ENCODE measurements around the gene SHOC2.

The SHOC2 gene

DNA sequence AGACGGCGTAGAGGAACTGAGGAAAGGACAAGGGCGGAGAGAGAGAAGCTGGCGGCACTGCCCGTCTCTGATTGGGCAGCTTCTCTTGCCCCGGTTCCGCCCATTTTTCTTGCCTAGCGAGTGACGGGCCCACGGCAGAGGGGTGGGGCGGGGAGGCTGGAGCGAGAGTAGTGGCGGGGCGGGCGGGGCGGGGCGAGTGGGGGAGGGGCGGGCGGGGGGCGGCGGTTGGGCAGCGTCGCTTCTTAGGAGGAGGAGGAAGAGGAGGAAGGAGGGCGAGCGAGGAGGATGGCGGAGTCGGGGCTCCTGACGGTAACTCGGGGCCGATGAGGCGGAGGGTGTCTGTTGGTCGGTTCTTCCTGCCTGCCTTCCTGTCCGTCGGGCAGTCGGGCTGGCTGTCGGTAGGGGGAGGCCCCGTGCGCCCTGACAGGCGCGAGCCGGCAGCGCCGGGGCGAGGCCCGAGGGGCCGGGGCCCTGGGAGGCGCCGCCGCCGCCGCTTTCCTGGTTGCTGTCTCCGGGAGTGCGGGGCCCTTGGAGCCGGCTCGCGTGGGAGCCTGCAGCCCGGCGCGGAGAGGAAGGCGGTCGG is at the start of gene SHOC2:
Gene SHOC2, plus strand, starts transcription at position 256 of the 583 bp plus-strand sequence. CDS start 44,755 bp downstream, outside the sequence.
- peaks cover 39% of the 10 kb centered on the region for H3K4me1 ChIP-seq (ENCODE audit: insufficient read depth, low read length)
- H3K27me3 ChIP-seq (ENCODE audit: insufficient read depth, low read length) = no peaks in the 10 kb centered on the region
- peak within 1 kb of the TSS; percentile 82 for H2AFZ ChIP-seq (ENCODE audit: low read depth, low read length)
- peak within 1 kb of the TSS; percentile 84 for H3K4me3 ChIP-seq (ENCODE audit: low read length)
- H3K9me3 ChIP-seq (ENCODE audit: low read length) = no peaks in the 10 kb centered on the region
- peaks cover 2% of the 10 kb centered on the region for H3K36me3 ChIP-seq (ENCODE audit: insufficient read depth, low read length)

DNA sequence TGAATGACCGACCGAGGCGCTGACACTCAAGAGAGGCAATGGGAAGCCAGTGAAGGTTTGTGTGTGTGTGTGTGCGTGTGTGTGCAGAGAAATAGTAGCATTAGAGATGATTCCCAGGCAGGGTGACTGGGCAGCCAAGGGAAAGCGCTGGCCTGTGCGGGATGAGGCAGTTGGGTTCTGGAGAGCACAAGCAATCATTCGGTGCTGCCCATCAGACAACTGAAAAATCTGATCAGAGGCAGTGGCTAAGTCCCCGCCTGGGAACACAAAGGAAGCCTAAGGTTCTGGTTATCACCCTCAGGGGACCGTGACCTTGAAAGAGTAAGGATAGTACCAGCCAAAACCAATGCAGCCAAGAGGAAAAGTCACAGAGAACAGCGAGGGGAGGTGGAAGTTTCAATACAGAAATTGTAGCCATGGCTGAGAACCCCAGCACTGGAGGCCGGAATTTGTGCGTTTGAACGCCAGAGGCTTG is 48.5 kb upstream of the SHOC2 start:
- H3K36me3 ChIP-seq (ENCODE audit: insufficient read depth, low read length) = peaks cover under 1% of the 10 kb centered on the region
- peak overlapping the region; percentile 41 for H3K4me3 ChIP-seq (ENCODE audit: low read length)
- no peak overlapping the region for H2AFZ ChIP-seq (ENCODE audit: low read depth, low read length)
- peaks cover 28% of the 10 kb centered on the region for H3K4me1 ChIP-seq (ENCODE audit: insufficient read depth, low read length)
- H3K27me3 ChIP-seq (ENCODE audit: insufficient read depth, low read length) = no peaks in the 10 kb centered on the region
- no peaks in the 10 kb centered on the region for H3K9me3 ChIP-seq (ENCODE audit: low read length)

DNA sequence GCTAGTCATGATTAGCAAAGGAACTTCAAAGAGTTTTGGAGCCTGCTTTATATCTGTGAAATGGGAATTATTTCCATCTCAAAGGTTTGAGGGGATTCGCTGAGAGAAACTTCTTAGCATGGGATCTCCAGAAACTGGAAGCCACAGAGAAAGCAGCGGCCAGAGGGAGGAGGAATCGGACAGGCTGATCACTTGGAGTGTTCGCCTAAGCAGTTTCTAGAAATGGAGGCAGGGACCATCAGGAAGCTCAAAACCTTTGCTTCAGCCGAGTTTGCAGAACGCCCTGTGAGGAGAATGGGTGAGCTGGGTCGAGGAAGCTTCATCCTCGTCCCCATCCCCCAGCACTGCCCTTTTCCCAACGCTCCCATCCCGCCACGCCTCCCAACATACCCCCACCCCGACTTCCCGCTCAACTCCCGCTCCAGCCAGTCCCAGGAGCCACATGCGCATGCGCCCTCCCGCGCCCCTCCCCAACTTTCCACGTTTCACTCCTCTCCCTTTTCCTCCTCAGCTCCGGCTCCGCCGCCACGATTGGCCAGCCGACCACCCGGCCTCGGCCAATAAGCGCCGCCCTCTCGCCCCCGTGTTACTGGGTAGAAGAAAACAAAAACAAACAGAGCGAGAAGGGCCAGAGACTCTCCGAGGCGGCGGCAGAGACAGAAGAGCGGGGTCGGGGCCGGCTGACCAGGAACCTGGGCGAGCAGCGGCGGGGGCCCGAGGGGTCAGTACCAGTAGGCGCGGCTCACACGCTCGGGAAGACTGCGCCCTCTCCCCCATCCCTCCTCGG is 47.9 kb upstream of the SHOC2 start, which contains the start of gene PDCD4:
Gene PDCD4, plus strand, starts transcription at position 631 of the 787 bp plus-strand sequence. CDS start 4,100 bp downstream, outside the sequence.
- Histone ChIP-seq H2AFZ (ENCODE audit: low read depth, low read length) (peak within 1 kb of the TSS; percentile 29), H3K4me3 (ENCODE audit: low read length) (peak within 1 kb of the TSS; percentile 99), H3K27me3 (ENCODE audit: insufficient read depth, low read length) (no peaks in the 10 kb centered on the region), H3K4me1 (ENCODE audit: insufficient read depth, low read length) (peaks cover 28% of the 10 kb centered on the region), H3K9me3 (ENCODE audit: low read length) (no peaks in the 10 kb centered on the region), H3K36me3 (ENCODE audit: insufficient read depth, low read length) (peaks cover 7% of the 10 kb centered on the region)

DNA sequence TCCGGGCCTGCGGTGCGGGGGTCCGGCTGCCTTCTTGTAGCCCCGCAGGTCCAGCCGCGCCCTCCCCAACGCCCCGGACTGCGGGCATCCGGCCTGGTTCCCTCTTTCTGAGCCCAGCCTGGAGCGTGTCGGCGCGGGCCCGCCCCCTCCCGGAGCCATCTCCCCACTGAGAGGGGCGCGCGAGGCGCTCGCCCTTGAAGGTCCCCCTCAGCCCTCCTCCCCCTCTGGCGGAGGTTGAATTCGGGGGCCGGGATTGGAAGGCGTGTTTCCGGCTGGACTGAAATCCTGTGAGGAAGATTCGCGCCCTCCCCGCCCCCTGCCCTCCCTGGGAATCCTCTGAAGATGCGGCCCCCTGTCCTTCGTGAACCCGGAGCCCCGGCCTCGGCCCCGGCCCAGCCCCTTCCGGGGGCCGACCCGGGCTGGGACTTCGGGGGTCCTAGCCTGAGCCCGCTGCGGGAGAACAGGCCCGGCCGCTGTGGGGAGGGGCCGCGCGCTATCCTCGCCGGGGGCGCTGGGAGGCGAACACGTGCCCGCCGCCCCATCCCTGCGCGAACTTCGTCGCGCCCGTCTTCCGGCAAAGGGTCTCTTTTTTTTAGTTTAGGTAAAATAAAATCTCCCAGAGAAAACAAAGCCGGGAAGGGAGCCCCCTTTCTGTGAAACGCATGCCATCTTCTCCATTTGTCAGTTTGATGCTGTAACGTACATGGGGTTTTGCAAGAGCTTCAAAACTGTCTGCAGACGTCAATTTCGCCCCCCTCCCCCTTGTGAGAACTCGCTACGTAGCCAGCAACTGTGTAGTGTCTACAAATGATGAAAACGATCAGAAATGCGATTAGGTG is 47.0 kb upstream of the SHOC2 start:
- Histone ChIP-seq H3K36me3 (ENCODE audit: insufficient read depth, low read length) (peaks cover 7% of the 10 kb centered on the region), H3K4me1 (ENCODE audit: insufficient read depth, low read length) (peaks cover 28% of the 10 kb centered on the region), H2AFZ (ENCODE audit: low read depth, low read length) (peak overlapping the region; percentile 29), H3K4me3 (ENCODE audit: low read length) (peak overlapping the region; percentile 99), H3K9me3 (ENCODE audit: low read length) (no peaks in the 10 kb centered on the region), H3K27me3 (ENCODE audit: insufficient read depth, low read length) (no peaks in the 10 kb centered on the region)

DNA sequence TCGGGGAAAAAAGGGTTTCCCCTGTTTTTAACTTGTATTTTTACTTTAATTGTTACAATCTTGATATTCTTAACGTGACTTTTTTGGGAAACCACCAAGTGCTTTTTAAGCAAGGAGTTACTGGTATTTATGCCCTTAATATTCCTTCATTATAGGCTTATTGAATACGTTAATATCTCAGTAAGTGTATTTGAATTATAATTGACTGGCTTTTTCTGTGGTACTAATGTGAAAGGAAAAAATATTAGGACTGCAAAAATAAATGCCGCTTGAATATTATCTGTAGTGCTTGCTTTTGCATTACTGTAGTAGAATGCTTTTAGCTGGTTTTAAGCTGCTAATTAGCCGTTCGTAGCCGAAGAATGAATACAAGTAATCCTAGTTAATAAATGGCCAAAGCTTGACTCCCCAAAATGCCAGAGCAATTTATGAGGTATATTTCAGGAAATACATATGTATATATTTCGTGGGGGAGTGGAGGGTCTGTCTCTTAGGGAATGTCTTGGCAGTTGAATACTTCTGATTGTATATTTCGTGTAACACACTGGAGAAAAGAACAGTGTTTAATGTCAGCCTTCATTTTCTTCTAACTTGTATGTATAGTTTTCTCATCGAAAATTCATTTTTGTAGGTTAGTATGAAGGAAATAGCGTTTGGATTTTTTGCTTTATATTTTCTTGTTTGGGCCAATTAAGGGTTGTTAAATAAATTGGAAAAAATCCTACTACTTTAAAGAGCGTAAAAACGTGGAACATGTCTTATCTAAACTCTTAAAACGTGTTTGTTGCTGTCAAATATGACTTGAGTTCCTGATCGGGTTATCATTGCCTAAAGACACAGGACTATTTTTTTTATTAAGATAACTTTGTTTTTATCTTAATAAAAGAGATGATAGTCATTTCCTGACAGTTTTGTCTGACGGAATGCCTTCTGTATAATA is 46.1 kb upstream of the SHOC2 start:
- Histone ChIP-seq H3K9me3 (ENCODE audit: low read length) (no peaks in the 10 kb centered on the region), H3K27me3 (ENCODE audit: insufficient read depth, low read length) (no peaks in the 10 kb centered on the region), H2AFZ (ENCODE audit: low read depth, low read length) (no peak overlapping the region), H3K4me1 (ENCODE audit: insufficient read depth, low read length) (peaks cover 28% of the 10 kb centered on the region), H3K4me3 (ENCODE audit: low read length) (peak overlapping the region; percentile 99), H3K36me3 (ENCODE audit: insufficient read depth, low read length) (peaks cover 16% of the 10 kb centered on the region)

DNA sequence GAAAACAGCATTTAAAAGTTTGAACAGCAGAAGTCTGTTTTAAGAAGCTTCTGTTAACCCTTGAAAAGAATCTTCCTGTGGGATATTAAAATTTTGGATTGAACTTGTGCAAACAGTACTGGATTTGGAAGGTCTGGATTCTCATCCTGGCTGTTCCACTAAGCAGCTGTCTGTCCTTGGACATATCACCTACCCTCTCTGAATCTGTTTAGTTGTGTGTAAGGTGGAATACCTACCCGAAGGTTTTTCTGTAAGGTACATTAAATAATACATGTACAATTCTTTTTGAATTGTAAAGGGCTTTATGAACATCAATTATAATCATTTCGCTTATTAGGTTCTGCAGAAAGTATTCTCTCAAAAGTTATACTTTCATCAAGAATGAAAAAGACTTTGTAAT is 45.5 kb upstream of the SHOC2 start:
- Histone ChIP-seq H3K4me3 (ENCODE audit: low read length) (peak overlapping the region; percentile 99), H3K27me3 (ENCODE audit: insufficient read depth, low read length) (no peaks in the 10 kb centered on the region), H3K36me3 (ENCODE audit: insufficient read depth, low read length) (peaks cover 23% of the 10 kb centered on the region), H3K9me3 (ENCODE audit: low read length) (no peaks in the 10 kb centered on the region), H2AFZ (ENCODE audit: low read depth, low read length) (no peak overlapping the region), H3K4me1 (ENCODE audit: insufficient read depth, low read length) (peaks cover 28% of the 10 kb centered on the region)

DNA sequence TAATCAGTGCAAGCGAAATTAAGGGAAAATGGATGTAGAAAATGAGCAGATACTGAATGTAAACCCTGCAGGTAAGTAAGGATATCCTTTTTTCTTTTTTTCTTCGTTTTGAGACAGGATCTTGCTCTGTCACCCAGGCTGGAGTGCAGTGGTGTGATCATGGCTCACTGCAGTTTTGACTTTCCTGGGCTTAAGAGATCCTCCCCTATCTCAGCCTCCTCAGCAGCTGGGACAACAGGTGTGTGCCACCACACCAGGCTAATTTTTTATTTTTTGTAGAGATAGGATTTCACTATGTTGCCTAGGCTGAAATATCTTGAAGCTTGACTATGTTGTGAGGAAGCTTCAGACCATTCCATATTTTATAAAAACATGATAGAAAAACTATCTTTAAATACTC is 43.4 kb upstream of the SHOC2 start:
- no peak overlapping the region for H3K4me3 ChIP-seq (ENCODE audit: low read length)
- H3K9me3 ChIP-seq (ENCODE audit: low read length) = no peaks in the 10 kb centered on the region
- no peak overlapping the region for H2AFZ ChIP-seq (ENCODE audit: low read depth, low read length)
- H3K36me3 ChIP-seq (ENCODE audit: insufficient read depth, low read length) = peaks cover 35% of the 10 kb centered on the region
- no peaks in the 10 kb centered on the region for H3K27me3 ChIP-seq (ENCODE audit: insufficient read depth, low read length)
- H3K4me1 ChIP-seq (ENCODE audit: insufficient read depth, low read length) = peaks cover 22% of the 10 kb centered on the region

DNA sequence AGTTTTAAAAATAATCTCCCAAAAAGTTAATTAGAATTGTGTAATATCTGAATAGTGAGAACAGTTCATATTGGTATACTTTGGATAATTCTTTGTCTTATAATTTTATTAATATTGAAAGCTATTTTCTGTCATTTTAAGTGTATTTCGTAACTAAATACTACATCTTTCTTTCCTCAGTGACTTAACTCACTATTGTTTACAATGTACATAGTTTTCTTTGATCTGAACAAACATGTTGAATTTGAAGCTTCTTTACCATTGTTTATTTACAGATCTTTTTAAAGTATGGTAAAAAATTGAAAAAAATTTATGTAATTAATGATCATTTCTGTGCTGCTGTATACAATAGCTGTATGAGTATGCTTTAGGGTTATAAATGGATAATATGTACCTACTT is 42.6 kb upstream of the SHOC2 start:
- Histone ChIP-seq H3K27me3 (ENCODE audit: insufficient read depth, low read length) (no peaks in the 10 kb centered on the region), H3K36me3 (ENCODE audit: insufficient read depth, low read length) (peaks cover 42% of the 10 kb centered on the region), H2AFZ (ENCODE audit: low read depth, low read length) (no peak overlapping the region), H3K9me3 (ENCODE audit: low read length) (no peaks in the 10 kb centered on the region), H3K4me3 (ENCODE audit: low read length) (no peak overlapping the region), H3K4me1 (ENCODE audit: insufficient read depth, low read length) (peaks cover 18% of the 10 kb centered on the region)

DNA sequence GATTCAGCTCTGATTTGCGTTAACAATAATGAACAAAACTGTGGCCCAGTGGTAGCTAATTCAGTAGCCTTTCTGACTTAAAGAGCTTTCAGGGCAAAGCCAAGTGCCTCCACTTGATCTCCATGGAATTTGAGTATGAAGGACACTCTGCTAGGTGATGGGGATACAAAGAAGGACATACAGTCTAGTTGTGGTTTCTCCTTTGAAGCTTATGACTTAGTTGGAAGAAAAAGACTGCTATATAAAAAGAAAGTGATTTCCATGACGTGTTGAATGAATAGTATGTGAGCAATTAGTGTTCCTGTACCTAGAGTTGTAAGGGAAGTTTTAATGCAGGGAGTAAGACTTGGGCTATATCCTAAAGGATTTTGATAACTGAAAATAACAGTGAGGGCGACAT is 39.4 kb upstream of the SHOC2 start:
- no peak overlapping the region for H2AFZ ChIP-seq (ENCODE audit: low read depth, low read length)
- no peak overlapping the region for H3K4me3 ChIP-seq (ENCODE audit: low read length)
- peaks cover 6% of the 10 kb centered on the region for H3K4me1 ChIP-seq (ENCODE audit: insufficient read depth, low read length)
- H3K9me3 ChIP-seq (ENCODE audit: low read length) = no peaks in the 10 kb centered on the region
- H3K36me3 ChIP-seq (ENCODE audit: insufficient read depth, low read length) = peaks cover 70% of the 10 kb centered on the region
- H3K27me3 ChIP-seq (ENCODE audit: insufficient read depth, low read length) = no peaks in the 10 kb centered on the region

DNA sequence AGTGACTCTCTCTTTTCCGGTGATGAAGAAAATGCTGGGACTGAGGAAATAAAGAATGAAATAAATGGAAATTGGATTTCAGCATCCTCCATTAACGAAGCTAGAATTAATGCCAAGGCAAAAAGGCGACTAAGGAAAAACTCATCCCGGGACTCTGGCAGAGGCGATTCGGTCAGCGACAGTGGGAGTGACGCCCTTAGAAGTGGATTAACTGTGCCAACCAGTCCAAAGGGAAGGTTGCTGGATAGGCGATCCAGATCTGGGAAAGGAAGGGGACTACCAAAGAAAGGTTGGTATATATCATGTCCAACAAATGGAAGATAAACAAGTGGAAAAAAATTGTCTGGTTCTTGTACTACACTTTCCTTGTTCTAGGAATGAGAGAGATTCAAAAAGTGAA is 38.2 kb upstream of the SHOC2 start:
- Histone ChIP-seq H3K36me3 (ENCODE audit: insufficient read depth, low read length) (peaks cover 69% of the 10 kb centered on the region), H3K9me3 (ENCODE audit: low read length) (no peaks in the 10 kb centered on the region), H3K4me3 (ENCODE audit: low read length) (no peak overlapping the region), H2AFZ (ENCODE audit: low read depth, low read length) (no peak overlapping the region), H3K27me3 (ENCODE audit: insufficient read depth, low read length) (no peaks in the 10 kb centered on the region), H3K4me1 (ENCODE audit: insufficient read depth, low read length) (no peaks in the 10 kb centered on the region)

DNA sequence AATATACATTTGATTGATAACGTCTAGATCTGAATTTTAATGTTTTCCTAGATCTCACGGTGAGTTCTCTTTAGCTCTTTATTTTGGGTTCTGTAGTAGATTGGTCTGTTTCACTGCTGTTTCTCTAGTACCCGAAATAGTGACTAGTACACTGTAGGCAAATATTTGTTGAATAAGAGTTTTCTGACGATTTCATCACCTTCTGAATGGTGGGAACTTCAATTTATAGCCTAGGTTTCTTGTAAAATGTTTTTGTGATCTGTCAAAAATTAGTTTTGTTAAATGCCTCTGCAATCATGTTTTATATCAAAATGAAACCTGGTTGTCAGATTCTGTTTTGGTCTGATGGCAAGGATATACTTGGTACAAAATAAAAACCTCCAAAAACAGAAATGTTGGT is 37.5 kb upstream of the SHOC2 start:
- H3K9me3 ChIP-seq (ENCODE audit: low read length) = no peaks in the 10 kb centered on the region
- H3K36me3 ChIP-seq (ENCODE audit: insufficient read depth, low read length) = peaks cover 70% of the 10 kb centered on the region
- H2AFZ ChIP-seq (ENCODE audit: low read depth, low read length) = no peak overlapping the region
- no peak overlapping the region for H3K4me3 ChIP-seq (ENCODE audit: low read length)
- H3K27me3 ChIP-seq (ENCODE audit: insufficient read depth, low read length) = no peaks in the 10 kb centered on the region
- H3K4me1 ChIP-seq (ENCODE audit: insufficient read depth, low read length) = no peaks in the 10 kb centered on the region

DNA sequence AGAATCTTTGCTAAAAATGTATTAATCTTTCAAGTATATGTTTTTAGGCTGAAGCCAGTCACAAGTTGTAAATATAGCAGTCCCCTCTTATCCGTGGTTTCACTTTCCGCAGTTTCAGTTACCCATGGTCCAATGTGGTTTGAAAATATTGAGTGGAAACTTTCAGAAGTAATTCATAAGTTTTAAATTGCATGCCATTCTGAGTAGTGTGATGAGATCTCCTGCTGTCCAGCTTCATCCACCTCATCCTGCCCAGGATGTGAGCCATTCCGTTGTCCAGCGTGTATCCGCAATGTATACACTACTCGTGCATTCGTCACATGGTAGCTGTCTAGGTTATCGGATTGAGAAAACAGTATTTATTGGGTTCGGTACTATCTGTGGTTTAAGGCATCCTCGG is 35.5 kb upstream of the SHOC2 start:
- Histone ChIP-seq H3K4me3 (ENCODE audit: low read length) (no peak overlapping the region), H3K27me3 (ENCODE audit: insufficient read depth, low read length) (no peaks in the 10 kb centered on the region), H2AFZ (ENCODE audit: low read depth, low read length) (no peak overlapping the region), H3K36me3 (ENCODE audit: insufficient read depth, low read length) (peaks cover 65% of the 10 kb centered on the region), H3K9me3 (ENCODE audit: low read length) (no peaks in the 10 kb centered on the region), H3K4me1 (ENCODE audit: insufficient read depth, low read length) (no peaks in the 10 kb centered on the region)

Data from neuron (in vitro differentiated cells).